GM12878 (cell line): ENCODE data around the gene SPANXN4. TPM values are rescaled to one million over a fixed set of nuclear protein-coding genes. Genes with fewer than 3 reads are reported as not detected.

Experiments used
- ATAC-seq: fragments of 200-7000 bp; cut with Tn5 transposase; 3 replicates; pipeline ENCODE4 v1.9.1; 2020; ENCODE audit warnings: mild to moderate bottlenecking, moderate library complexity
- BruUV-seq: library from RNA; stranded (reverse); fragments of 400-500 nt; replicated peaks from 2 replicates; lab custom pipeline; 2021; lab: Mats Ljungman, UMichigan
- CTCF ChIA-PET: fragments of 300-600 bp; sonication (Branson Sonifier 250); formaldehyde crosslinking; extraction: SDS; loops from one replicate; lab custom pipeline; 2021; ENCODE audit warnings: inconsistent platforms; lab: Yijun Ruan, JAX
- POLR2A ChIA-PET: fragments of 350-600 bp; formaldehyde crosslinking; extraction: SDS; loops from one replicate; lab custom pipeline; 2021; ENCODE audit warnings: inconsistent platforms; lab: Charles Lee
- RAD21 ChIA-PET: fragments of 300-600 bp; sonication (Branson Sonifier 250); formaldehyde crosslinking; loops from one replicate; lab custom pipeline; 2023; ENCODE audit warnings: antibody characterized with exemption; ENCODE audit not compliant: unreplicated experiment; lab: Charles Lee
- SMC1A ChIA-PET: fragments of 300-600 bp; sonication (Branson Sonifier 250); formaldehyde crosslinking; loops from one replicate; lab custom pipeline; 2023; ENCODE audit not compliant: unreplicated experiment, uncharacterized antibody; lab: Charles Lee
- DNase-seq: peaks from one replicate; pipeline ENCODE4 v3.0.0-alpha.2; 2011; ENCODE audit warnings: low read depth, low spot score
- FAIRE-seq: peaks from 3 replicates; lab custom pipeline; 2011; peaks lifted over from hg19 to GRCh38; lab: Jason Lieb, UNC
- H2AFZ ChIP-seq: 2 replicates; pipeline ENCODE4 v1.6.0; 2011; ENCODE audit warnings: low read depth, low read length, control low read depth; ENCODE audit not compliant: control insufficient read depth
- H3K27ac ChIP-seq: 2 replicates; pipeline ENCODE4 v1.5.1; 2011; ENCODE audit warnings: control low read depth; ENCODE audit not compliant: control insufficient read depth, insufficient read depth
- H3K27me3 ChIP-seq, 2 experiments: replicated peaks in 1 of 2; 2 replicates each; pipeline versions ENCODE4 v1.6.0 to v1.6.1; 2011; ENCODE audit warnings: low read length in 1 of 2; ENCODE audit not compliant: control insufficient read depth in 2 of 2, insufficient read depth in 2 of 2
- H3K36me3 ChIP-seq, 2 experiments: 2 replicates each; pipeline ENCODE4 v1.5.1; 2011; ENCODE audit warnings: low read length in 1 of 2; ENCODE audit not compliant: control insufficient read depth in 2 of 2, insufficient read depth in 2 of 2
- H3K4me1 ChIP-seq: 2 replicates; pipeline ENCODE4 v1.6.1; 2011; ENCODE audit warnings: mild to moderate bottlenecking, low read length, moderate library complexity, mixed read lengths; ENCODE audit not compliant: control insufficient read depth, insufficient read depth
- H3K4me2 ChIP-seq: 2 replicates; pipeline ENCODE4 v1.6.0; 2011; ENCODE audit warnings: control low read depth; ENCODE audit not compliant: control insufficient read depth, insufficient read depth
- H3K4me3 ChIP-seq: fragments of 200-600 bp; sonication (generic); 2 replicates; pipeline ENCODE4 v1.5.1; 2016
- H3K79me2 ChIP-seq: 2 replicates; pipeline ENCODE4 v1.6.0; 2011; ENCODE audit warnings: low read length; ENCODE audit not compliant: control insufficient read depth, insufficient read depth
- H3K9ac ChIP-seq: 2 replicates; pipeline ENCODE4 v1.8.0; 2011; ENCODE audit warnings: low read length, control low read depth, mixed read lengths; ENCODE audit not compliant: control insufficient read depth, insufficient read depth
- H3K9me3 ChIP-seq: replicated peaks from 3 replicates; pipeline ENCODE4 v1.5.1; 2011; ENCODE audit warnings: mild to moderate bottlenecking, low read length; ENCODE audit not compliant: control insufficient read depth, insufficient read depth
- H4K20me1 ChIP-seq: 2 replicates; pipeline ENCODE4 v1.6.0; 2011; ENCODE audit not compliant: control insufficient read depth, insufficient read depth
- FOXK2 ChIP-seq: fragments of 450-650 bp; IDR thresholded peaks from 2 replicates; pipeline ENCODE4 v1.6.1; 2017; ENCODE audit warnings: mild to moderate bottlenecking, moderate library complexity
- HDAC6 ChIP-seq: fragments of 200-600 bp; sonication (generic); IDR thresholded peaks from one replicate; pipeline ENCODE4 v1.8.0; 2017; ENCODE audit warnings: antibody characterized with exemption; ENCODE audit not compliant: unreplicated experiment
- SIN3A ChIP-seq: IDR thresholded peaks from 2 replicates; pipeline ENCODE4 v1.6.1; 2012; ENCODE audit warnings: low read depth, low read length, improper control_type of control experiment
- TCF12 ChIP-seq: IDR thresholded peaks from 2 replicates; pipeline ENCODE4 v1.6.1; 2011; ENCODE audit warnings: low read depth, mild to moderate bottlenecking, low read length
- WGBS: methylation state at CpG from one replicate; pipeline ENCODE4 v1.1.6; 2016; ENCODE audit warnings: low lambda C conversion rate; ENCODE audit not compliant: insufficient replicate concordance, insufficient coverage; ENCODE audit errors: missing lambda C conversion rate; 5-methylcytosine and 5-hydroxymethylcytosine counted together
- in situ Hi-C: fragments of 300-500 bp; cut with MboI; formaldehyde crosslinking; loops from 9 replicates; pipeline ENCODE4 v1.14.3; 2018; ENCODE audit warnings: mixed read lengths
- intact Hi-C: fragments of 100-400 bp; cut with micrococcal nuclease; formaldehyde crosslinking; loops from one replicate; pipeline ENCODE4 v1.14.2; 2022; ENCODE audit not compliant: unreplicated experiment
- polyA plus RNA-seq, 11 experiments: library from polyadenylated mRNA; depleted of rRNA in 4 of 11; unstranded in 6 of 11; stranded (reverse) in 5 of 11; fragments of >200 nt; fragmentation: Nextera tagmentation in 4 of 11; fragmentation: Illumina TruSeq in 1 of 11; extraction: Ambion mirVana in 4 of 11; extraction: Trizol in 1 of 11; gene quantifications; 1 replicate in 1 of 11; 2 replicates in 10 of 11; pipeline versions ENCODE4 v1.2.1 to v1.2.3, GENCODE V29; 2011 to 2016; ENCODE audit warnings: inconsistent platforms in 2 of 11, missing spikeins in 2 of 11, low read depth in 1 of 11
- total RNA-seq, 4 experiments: library from RNA; depleted of rRNA in 3 of 4; stranded (reverse); fragments of >200 nt in 3 of 4; fragmentation: Illumina TruSeq in 1 of 4; extraction: Trizol in 1 of 4; gene quantifications; 2 replicates each; pipeline versions ENCODE4 v1.2.1 to v1.2.3, GENCODE V29; 2013 to 2021
- TF ChIP-seq, protein P1 (sequence below): fragments of 450-650 bp; IDR thresholded peaks from 2 replicates; pipeline ENCODE4 v1.6.1; 2018; ENCODE audit warnings: borderline replicate concordance, mild to moderate bottlenecking; ENCODE audit not compliant: partially characterized antibody
- TF ChIP-seq, protein P2 (sequence below): fragments of 150-350 bp; IDR thresholded peaks from 2 replicates; pipeline ENCODE4 v1.6.1; 2016; ENCODE audit warnings: low read depth, low read length
- TF ChIP-seq, protein P3 (sequence below): IDR thresholded peaks from 2 replicates; pipeline ENCODE4 v1.6.1; 2012; ENCODE audit warnings: low read depth, low read length, improper control_type of control experiment
- TF ChIP-seq, protein P4 (sequence below): fragments of 450-650 bp; IDR thresholded peaks from 2 replicates; pipeline ENCODE4 v1.6.1; 2017; ENCODE audit warnings: borderline replicate concordance
- TF ChIP-seq, protein P5 (sequence below): fragments of 450-650 bp; formaldehyde crosslinking; IDR thresholded peaks from 2 replicates; pipeline ENCODE4 v1.5.0; 2022; ENCODE audit warnings: mild to moderate bottlenecking, missing genetic modification characterization
- TF ChIP-seq, protein P6 (sequence below): IDR thresholded peaks from 2 replicates; pipeline ENCODE4 v1.6.1; 2012; ENCODE audit warnings: low read depth, low read length, improper control_type of control experiment

The SPANXN4 gene
- total and polyA plus RNA-seq, 10 of the 15 experiments (the other 5 are each of a cell fraction or from before 2014, with no cell fraction given) = not detected

DNA sequence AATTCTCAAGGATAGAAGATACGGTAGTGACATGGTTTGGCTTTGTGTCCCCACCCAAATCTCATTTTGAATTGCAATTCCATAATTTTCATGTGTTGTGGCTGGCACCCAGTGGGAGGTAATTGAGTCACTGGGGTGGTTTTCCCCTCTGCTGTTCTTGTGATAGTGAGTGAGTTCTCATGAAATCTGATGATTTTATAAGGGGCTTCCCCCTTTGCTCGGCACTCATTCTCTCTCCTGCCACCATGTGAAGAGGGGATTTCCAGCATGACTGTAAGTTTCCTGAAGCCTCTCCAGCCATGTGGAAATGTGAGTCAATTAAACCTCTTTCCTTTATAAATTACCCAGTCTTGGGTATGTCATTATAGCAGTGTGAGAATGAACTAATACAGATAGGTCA lies 8.5 kb upstream of the SPANXN4 start:
- no peak overlapping the region for H3K4me3 ChIP-seq
- in situ Hi-C loops = no loop called here
- no peak overlapping the region for H3K9ac ChIP-seq
- H3K79me2 ChIP-seq = no peaks in the 10 kb centered on the region
- ChIA-PET POLR2A (no interaction called here), RAD21 (no interaction called here), CTCF (no interaction called here), SMC1A (interaction anchor here (1.1 kb wide), 2 partner anchors 9 to 76 kb away, joined by 4 to 5 read pairs; no protein-coding TSS in a partner anchor)
- no peaks in the 10 kb centered on the region for H3K4me1 ChIP-seq
- intact Hi-C loops = no loop called here
- no peaks in the 10 kb centered on the region for H4K20me1 ChIP-seq
- H3K27me3 ChIP-seq = no peaks in the 10 kb centered on the region
- H3K9me3 ChIP-seq = no peaks in the 10 kb centered on the region; the same call in 1 of the 3 replicates
- no peaks in the 10 kb centered on the region for H3K36me3 ChIP-seq
- H3K27ac ChIP-seq = no peak overlapping the region; the same call in 1 of the 2 replicates
- no TSS peak for BruUV-seq
- FAIRE-seq = no peak
- no peak for DNase-seq
- 0% methylated on average over 2 of the region's 2 CpGs for WGBS
- no peak overlapping the region for H3K4me2 ChIP-seq
- ATAC-seq = peak; percentile 38
- no peak overlapping the region for H2AFZ ChIP-seq
- TF ChIP-seq FOXK2 (no peak), TCF12 (no peak), SIN3A (no peak), HDAC6 (no peak)
- TF ChIP-seq, protein P1, sequence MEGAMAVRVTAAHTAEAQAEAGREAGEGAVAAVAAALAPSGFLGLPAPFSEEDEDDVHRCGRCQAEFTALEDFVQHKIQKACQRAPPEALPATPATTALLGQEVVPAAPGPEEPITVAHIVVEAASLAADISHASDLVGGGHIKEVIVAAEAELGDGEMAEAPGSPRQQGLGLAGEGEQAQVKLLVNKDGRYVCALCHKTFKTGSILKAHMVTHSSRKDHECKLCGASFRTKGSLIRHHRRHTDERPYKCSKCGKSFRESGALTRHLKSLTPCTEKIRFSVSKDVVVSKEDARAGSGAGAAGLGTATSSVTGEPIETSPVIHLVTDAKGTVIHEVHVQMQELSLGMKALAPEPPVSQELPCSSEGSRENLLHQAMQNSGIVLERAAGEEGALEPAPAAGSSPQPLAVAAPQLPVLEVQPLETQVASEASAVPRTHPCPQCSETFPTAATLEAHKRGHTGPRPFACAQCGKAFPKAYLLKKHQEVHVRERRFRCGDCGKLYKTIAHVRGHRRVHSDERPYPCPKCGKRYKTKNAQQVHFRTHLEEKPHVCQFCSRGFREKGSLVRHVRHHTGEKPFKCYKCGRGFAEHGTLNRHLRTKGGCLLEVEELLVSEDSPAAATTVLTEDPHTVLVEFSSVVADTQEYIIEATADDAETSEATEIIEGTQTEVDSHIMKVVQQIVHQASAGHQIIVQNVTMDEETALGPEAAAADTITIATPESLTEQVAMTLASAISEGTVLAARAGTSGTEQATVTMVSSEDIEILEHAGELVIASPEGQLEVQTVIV = no peak
- TF ChIP-seq, protein P2, sequence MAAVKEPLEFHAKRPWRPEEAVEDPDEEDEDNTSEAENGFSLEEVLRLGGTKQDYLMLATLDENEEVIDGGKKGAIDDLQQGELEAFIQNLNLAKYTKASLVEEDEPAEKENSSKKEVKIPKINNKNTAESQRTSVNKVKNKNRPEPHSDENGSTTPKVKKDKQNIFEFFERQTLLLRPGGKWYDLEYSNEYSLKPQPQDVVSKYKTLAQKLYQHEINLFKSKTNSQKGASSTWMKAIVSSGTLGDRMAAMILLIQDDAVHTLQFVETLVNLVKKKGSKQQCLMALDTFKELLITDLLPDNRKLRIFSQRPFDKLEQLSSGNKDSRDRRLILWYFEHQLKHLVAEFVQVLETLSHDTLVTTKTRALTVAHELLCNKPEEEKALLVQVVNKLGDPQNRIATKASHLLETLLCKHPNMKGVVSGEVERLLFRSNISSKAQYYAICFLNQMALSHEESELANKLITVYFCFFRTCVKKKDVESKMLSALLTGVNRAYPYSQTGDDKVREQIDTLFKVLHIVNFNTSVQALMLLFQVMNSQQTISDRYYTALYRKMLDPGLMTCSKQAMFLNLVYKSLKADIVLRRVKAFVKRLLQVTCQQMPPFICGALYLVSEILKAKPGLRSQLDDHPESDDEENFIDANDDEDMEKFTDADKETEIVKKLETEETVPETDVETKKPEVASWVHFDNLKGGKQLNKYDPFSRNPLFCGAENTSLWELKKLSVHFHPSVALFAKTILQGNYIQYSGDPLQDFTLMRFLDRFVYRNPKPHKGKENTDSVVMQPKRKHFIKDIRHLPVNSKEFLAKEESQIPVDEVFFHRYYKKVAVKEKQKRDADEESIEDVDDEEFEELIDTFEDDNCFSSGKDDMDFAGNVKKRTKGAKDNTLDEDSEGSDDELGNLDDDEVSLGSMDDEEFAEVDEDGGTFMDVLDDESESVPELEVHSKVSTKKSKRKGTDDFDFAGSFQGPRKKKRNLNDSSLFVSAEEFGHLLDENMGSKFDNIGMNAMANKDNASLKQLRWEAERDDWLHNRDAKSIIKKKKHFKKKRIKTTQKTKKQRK = no peak
- TF ChIP-seq, protein P3, sequence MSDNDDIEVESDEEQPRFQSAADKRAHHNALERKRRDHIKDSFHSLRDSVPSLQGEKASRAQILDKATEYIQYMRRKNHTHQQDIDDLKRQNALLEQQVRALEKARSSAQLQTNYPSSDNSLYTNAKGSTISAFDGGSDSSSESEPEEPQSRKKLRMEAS = no peak
- TF ChIP-seq, protein P4, sequence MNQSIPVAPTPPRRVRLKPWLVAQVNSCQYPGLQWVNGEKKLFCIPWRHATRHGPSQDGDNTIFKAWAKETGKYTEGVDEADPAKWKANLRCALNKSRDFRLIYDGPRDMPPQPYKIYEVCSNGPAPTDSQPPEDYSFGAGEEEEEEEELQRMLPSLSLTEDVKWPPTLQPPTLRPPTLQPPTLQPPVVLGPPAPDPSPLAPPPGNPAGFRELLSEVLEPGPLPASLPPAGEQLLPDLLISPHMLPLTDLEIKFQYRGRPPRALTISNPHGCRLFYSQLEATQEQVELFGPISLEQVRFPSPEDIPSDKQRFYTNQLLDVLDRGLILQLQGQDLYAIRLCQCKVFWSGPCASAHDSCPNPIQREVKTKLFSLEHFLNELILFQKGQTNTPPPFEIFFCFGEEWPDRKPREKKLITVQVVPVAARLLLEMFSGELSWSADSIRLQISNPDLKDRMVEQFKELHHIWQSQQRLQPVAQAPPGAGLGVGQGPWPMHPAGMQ = no peak
- TF ChIP-seq, protein P5, sequence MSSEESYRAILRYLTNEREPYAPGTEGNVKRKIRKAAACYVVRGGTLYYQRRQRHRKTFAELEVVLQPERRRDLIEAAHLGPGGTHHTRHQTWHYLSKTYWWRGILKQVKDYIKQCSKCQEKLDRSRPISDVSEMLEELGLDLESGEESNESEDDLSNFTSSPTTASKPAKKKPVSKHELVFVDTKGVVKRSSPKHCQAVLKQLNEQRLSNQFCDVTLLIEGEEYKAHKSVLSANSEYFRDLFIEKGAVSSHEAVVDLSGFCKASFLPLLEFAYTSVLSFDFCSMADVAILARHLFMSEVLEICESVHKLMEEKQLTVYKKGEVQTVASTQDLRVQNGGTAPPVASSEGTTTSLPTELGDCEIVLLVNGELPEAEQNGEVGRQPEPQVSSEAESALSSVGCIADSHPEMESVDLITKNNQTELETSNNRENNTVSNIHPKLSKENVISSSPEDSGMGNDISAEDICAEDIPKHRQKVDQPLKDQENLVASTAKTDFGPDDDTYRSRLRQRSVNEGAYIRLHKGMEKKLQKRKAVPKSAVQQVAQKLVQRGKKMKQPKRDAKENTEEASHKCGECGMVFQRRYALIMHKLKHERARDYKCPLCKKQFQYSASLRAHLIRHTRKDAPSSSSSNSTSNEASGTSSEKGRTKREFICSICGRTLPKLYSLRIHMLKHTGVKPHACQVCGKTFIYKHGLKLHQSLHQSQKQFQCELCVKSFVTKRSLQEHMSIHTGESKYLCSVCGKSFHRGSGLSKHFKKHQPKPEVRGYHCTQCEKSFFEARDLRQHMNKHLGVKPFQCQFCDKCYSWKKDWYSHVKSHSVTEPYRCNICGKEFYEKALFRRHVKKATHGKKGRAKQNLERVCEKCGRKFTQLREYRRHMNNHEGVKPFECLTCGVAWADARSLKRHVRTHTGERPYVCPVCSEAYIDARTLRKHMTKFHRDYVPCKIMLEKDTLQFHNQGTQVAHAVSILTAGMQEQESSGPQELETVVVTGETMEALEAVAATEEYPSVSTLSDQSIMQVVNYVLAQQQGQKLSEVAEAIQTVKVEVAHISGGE = no peak
- TF ChIP-seq, protein P6, sequence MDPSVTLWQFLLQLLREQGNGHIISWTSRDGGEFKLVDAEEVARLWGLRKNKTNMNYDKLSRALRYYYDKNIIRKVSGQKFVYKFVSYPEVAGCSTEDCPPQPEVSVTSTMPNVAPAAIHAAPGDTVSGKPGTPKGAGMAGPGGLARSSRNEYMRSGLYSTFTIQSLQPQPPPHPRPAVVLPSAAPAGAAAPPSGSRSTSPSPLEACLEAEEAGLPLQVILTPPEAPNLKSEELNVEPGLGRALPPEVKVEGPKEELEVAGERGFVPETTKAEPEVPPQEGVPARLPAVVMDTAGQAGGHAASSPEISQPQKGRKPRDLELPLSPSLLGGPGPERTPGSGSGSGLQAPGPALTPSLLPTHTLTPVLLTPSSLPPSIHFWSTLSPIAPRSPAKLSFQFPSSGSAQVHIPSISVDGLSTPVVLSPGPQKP = no peak
